ENCODE data around the gene EIF3CL.
"Not testable (repeated sequence)": the region's sequence is repeated elsewhere in the genome, so short reads cannot be mapped to it uniquely, and the experiment has no call there.

The EIF3CL gene, protein sequence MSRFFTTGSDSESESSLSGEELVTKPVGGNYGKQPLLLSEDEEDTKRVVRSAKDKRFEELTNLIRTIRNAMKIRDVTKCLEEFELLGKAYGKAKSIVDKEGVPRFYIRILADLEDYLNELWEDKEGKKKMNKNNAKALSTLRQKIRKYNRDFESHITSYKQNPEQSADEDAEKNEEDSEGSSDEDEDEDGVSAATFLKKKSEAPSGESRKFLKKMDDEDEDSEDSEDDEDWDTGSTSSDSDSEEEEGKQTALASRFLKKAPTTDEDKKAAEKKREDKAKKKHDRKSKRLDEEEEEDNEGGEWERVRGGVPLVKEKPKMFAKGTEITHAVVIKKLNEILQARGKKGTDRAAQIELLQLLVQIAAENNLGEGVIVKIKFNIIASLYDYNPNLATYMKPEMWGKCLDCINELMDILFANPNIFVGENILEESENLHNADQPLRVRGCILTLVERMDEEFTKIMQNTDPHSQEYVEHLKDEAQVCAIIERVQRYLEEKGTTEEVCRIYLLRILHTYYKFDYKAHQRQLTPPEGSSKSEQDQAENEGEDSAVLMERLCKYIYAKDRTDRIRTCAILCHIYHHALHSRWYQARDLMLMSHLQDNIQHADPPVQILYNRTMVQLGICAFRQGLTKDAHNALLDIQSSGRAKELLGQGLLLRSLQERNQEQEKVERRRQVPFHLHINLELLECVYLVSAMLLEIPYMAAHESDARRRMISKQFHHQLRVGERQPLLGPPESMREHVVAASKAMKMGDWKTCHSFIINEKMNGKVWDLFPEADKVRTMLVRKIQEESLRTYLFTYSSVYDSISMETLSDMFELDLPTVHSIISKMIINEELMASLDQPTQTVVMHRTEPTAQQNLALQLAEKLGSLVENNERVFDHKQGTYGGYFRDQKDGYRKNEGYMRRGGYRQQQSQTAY

DNA sequence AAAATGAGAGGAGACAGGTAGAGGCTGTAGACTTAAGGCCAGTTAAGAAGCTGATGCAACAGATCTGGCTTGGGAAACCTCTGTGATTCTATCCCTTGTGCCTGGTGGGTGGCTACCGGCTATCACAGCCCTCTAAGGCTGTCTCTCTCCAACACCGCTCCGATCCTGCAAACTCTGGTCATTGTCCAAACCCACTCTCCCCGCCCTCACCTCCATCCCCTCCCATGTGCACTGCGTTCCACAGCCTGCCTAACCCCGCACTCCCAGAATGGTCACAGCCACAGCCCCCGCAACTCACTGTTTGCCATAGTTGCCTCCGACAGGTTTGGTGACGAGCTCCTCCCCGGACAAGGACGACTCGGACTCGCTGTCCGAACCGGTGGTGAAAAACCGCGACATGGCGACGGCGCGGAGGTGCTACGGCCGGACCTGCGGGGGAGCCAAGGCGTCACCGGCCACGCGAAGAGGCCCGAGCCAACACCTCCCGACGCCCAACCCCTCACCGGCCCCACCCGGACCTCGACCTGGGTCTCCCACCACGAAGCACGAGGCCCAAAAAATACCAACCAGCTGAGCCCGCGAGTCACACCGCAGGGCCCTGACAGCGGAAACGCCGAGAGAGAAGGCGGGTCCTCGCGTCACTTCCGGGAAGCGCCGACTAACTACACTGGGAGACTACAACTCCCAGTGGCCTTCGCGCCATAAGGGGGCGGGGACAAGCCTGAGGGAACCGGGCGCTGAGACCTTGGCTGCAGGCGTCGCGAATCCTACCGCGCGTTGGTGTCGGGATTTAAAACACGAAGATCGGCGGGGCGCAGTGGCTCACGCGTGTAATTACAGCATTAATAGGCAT is at the start of gene EIF3CL:
Gene EIF3CL (minus strand): TSS at position 622 of the 853 bp plus-strand sequence. CDS start 223 bp downstream, at position 399.
- DNase-seq (ENCODE audit: low read depth) = not testable (repeated sequence)

DNA sequence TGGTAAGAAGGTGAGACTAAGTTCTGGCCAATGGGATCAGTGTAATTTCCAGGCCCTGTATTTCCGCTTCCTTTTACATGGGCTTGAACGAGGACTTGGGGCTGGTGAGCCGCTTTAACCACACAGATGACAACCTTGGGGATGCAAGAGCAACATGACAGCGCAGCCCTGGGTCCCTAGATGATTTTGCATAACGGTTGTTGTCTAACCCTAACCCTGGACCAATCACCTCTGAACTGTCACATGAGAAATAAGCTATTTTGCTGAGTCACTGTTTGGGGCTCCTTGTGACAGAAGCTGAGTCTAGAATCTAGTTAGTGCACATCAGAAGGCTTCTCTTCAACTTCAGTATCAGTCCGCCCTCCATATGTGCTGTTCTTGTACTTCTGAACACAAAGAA is 43.4 kb upstream of the EIF3CL start:
- DNase-seq (ENCODE audit: low read depth) = not testable (repeated sequence)

GRCh38 chr16:28446388-28446787 is 42.7 kb upstream of the EIF3CL start:
- DNase-seq (ENCODE audit: low read depth) = not testable (repeated sequence)

DNA sequence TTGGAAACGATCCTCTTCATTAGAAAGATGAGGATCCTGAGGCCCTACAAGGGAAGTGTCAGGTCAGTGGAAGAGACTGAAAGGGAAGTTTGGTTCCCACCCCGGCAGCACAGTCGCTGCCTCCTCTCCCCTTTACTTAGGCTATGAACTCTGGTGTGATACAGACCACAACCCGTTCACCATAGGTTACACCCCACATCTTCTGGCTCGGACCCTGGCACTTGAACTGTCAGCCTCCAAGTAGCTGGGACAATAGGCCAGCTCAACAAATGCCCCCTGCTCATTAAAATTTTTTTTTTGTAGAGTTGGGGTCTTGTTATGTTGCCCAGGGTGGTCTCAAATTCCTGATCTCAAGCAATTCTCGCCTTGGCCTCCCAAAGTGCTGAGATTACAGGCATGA is 40.3 kb upstream of the EIF3CL start:
- not testable (repeated sequence) for DNase-seq (ENCODE audit: low read depth)

DNA sequence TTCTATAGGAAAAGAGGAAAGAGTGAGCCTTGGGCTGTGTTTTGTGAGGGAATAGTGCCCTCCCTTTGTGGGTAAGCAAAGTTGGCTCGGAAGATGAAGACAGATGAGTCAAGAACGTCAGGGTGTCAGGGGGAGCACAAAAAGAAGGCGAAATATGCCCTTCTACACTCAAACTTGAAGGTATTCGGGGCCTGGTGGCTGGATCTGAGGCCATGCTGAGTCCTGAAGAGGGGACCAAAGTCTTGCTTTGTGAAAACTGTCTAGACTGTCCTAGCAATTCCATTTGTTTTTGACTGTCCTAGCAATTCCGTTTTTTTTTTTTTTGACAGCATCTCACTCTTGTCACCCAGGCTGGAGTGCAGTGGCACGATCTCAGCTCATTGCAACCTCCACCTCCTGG is 35.3 kb upstream of the EIF3CL start:
- not testable (repeated sequence) for DNase-seq (ENCODE audit: low read depth)

- DNase-seq (ENCODE audit: low read depth) = not testable (repeated sequence)
These were observed 31.7 kb upstream of the EIF3CL start for GRCh38 chr16:28435340-28435739.

- not testable (repeated sequence) for DNase-seq (ENCODE audit: low read depth)
These were observed 22.5 kb upstream of the EIF3CL start for GRCh38 chr16:28426060-28426680.

DNA sequence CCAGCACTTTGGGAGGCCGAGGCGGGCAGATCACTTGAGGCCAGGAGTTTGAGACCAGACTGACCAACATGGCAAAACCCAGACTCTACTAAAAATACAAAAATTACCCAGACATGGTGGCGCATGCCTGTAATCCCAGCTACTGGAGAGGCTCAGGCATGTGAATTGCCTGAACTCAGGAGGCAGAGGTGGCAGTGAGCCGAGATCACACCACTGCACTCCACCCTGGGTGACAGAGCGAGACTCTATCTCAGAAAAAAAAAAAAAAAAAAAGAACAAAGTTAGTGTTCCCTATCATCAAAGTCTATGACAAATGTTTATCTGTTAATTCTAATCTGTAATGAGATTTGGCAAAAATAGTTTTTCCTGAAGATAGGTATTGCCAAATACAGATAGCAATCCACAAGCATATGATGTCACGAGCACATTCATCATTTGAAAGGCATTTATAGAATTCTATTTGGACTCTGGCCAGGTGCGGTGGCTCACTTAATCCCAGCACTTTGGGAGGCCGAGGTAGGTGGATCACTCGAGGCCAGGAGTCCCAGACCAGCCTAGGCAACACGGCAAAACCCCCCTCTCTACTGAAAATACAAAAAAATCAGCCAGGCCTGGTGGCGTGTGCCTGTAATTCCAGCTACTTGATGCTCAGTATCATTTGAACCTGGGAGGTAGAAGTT is 17.6 kb upstream of the EIF3CL start:
- DNase-seq (ENCODE audit: low read depth) = not testable (repeated sequence)

- DNase-seq (ENCODE audit: low read depth) = not testable (repeated sequence)
These were observed 13.4 kb upstream of the EIF3CL start for GRCh38 chr16:28417033-28417432.

DNA sequence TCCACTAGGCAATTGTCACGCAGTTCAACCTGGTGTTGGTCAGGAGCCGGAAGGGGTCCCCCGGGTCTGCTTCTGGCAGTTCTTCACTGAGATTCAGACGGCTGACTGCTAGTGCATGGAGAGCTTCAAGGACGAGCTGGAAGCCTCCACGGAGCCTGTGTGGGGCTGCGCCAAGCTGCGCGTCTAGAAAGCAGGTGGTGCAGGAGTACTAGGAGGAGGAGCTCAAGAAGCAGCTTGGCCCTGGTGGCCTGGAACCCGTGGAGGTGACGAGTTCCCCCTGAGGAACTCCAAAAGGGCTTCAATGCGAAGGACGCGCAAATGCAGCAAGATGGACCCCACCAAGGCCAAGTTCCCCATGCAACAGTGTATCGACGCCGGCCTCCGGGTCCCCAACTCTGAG is 10.9 kb upstream of the EIF3CL start:
- DNase-seq (ENCODE audit: low read depth) = not testable (repeated sequence)

DNA sequence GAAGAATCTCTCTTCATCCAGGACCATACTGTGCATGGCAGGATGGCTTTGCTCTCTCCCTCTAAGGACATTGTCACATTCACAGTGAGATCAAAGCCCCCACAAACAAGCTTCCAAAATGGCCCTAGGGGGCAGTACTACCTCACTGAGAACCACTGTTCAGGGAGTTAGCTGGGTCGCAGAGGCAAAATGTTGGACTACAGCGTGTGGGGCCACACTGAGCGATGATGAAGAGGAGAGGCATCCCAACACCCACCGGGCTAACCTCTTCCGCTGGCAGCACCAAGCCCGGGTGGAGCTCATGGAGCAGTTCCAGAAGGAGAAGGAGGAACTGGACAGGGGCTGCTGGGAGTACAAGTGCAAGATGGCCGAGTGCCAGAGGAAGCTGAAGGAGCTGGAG is 9.9 kb upstream of the EIF3CL start:
- DNase-seq (ENCODE audit: low read depth) = not testable (repeated sequence)

DNA sequence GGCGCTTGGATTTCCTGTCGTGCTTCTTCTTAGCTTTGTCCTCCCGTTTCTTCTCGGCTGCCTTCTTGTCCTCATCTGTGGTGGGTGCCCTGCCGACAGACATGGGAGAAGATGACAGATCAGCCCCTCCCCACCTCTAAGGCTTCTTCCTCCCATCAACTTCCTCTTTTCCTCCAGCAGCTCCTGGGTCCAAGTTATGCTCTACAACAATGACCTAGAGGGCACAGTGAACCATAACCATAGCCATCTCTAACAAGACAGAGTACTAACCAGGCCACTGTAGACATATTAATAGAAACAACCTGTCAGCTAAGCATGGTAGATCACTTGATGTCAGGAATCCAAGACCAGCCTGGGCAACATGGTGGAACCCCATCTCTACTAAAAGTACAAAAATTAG is 11.6 kb downstream of the EIF3CL start:
- not testable (repeated sequence) for DNase-seq (ENCODE audit: low read depth)

DNA sequence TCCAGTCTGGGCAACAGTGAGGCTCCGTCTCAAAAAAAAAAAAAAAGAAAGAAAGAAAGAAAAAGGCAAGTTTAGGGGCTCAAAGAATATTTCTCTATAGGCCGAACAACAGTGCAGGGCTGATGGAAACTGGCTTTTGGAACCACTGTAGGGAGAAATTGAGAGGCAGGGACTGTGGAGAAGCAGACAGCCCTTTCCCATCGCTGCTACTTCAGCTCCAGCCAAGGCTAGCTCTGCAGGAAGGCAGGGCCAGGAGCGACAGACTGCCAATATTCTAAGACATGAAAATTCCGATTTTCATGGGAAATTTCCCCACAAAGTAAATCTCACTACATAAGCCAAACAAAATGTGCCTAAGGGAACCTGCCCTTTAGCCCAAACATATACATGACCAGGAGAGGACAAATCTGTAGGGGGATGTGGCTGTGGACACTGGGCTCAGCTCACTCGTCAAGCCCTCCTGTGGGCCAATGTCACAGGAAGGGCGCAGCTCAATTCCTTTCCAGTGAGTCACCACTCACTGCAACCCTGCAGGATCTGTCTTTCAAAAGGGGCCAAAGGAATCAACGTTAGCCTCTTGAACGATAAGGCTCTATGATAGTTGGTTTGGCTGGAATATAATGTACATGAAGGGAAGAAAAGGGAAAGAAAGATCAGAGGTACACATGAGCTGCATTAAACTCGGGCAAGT is 21.3 kb downstream of the EIF3CL start:
- not testable (repeated sequence) for DNase-seq (ENCODE audit: low read depth)

DNA sequence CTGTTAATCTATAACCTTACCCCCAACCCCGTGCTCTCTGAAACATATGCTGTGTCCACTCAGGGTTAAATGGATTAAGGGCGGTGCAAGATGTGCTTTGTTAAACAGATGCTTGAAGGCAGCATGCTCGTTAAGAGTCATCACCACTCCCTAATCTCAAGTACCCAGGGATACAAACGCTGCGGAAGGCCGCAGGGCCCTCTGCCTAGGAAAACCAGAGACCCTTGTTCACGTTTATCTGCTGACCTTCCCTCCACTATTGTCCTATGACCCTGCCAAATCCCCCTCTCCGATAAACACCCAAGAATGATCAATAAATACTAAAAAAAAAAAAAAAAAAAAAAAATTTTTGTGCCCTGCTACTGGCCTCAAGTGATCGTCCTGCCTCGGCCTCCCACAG is 25.8 kb downstream of the EIF3CL start:
- DNase-seq (ENCODE audit: low read depth) = not testable (repeated sequence)

DNA sequence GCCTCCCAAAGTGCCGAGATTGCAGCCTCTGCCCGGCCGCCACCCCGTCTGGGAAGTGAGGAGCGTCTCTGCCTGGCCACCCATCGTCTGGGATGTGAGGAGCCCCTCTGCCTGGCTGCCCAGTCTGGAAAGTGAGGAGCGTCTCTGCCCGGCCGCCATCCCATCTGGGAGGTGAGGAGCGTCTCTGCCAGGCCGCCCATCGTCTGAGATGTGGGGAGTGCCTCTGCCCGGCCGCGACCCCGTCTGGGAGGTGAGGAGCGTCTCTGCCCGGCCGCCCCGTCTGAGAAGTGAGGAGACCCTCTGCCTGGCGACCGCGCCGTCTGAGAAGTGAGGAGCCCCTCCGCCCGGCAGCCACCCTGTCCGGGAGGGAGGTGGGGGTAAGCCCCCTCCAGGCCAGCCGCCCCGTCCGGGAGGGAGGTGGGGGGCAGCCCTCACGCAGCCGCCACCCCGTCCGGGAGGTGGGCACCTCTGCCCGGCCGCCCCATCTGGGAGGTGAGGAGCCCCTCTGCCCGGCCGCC is 26.5 kb downstream of the EIF3CL start:
- DNase-seq (ENCODE audit: low read depth) = not testable (repeated sequence)

- not testable (repeated sequence) for DNase-seq (ENCODE audit: low read depth)
These were observed 28.5 kb downstream of the EIF3CL start for GRCh38 chr16:28375115-28375514.

DNA sequence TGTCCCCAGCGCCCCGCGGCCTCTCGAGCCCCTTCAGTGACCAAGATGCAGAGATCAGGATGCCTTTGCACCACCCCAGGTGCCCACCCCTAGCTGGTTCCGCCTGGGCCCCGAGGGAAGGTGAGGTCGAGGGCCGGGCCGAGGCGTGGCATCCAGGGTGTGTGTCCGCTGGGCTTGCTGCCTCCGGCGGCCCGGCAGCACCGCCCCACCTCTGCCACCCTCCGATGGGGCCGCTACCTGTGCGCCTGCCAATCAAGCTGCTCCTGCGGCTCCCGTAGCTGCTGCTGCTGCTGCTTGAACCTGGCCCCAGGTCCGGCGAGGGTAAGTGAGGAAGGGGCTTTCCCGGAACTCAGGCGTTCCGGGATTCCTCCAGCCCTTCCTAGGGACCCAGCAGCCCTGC is 29.4 kb downstream of the EIF3CL start:
- not testable (repeated sequence) for DNase-seq (ENCODE audit: low read depth)

GRCh38 chr16:28367926-28368325 is 35.7 kb downstream of the EIF3CL start:
- not testable (repeated sequence) for DNase-seq (ENCODE audit: low read depth)

GRCh38 chr16:28364268-28365173 is 39.1 kb downstream of the EIF3CL start:
- DNase-seq (ENCODE audit: low read depth) = not testable (repeated sequence)
